CD8-positive, alpha-beta memory T cell (primary cell): ENCODE measurements around the gene ONECUT3. TPM values are rescaled to one million over a fixed set of nuclear protein-coding genes. Genes with fewer than 3 reads are reported as not detected.

Source experiments
- CTCF ChIA-PET: fragments of 350-600 bp; sonication (Branson Sonifier 250); formaldehyde crosslinking; loops from one replicate; lab custom pipeline; 2021; ENCODE audit warnings: antibody characterized with exemption; lab: Charles Lee
- POLR2A ChIA-PET: fragments of 350-600 bp; sonication (Branson Sonifier 250); formaldehyde crosslinking; loops from one replicate; lab custom pipeline; 2021; ENCODE audit warnings: antibody characterized with exemption; lab: Charles Lee
- DNase-seq, 5 donors: peaks; one replicate each; pipeline versions ENCODE4 v3.0.0 to v3.0.0-alpha.2; 2020 to 2022; ENCODE audit warnings: mixed read lengths in 1 of 5
- H3K27ac ChIP-seq: one replicate; pipeline ENCODE4 v1.7.0; 2013; ENCODE audit warnings: low read depth, mild to moderate bottlenecking, low read length, moderate library complexity
- H3K27me3 ChIP-seq: 2 replicates; pipeline ENCODE4 v1.7.0; 2013; ENCODE audit warnings: low read length, mild to moderate bottlenecking; ENCODE audit not compliant: insufficient read depth, poor library complexity, severe bottlenecking
- H3K36me3 ChIP-seq: 2 replicates; pipeline ENCODE4 v1.7.0; 2013; ENCODE audit warnings: mild to moderate bottlenecking, low read length, moderate library complexity; ENCODE audit not compliant: insufficient read depth
- H3K4me1 ChIP-seq: 2 replicates; pipeline ENCODE4 v1.7.0; 2013; ENCODE audit warnings: mild to moderate bottlenecking, low read length, moderate library complexity; ENCODE audit not compliant: insufficient read depth
- H3K4me3 ChIP-seq: 2 replicates; pipeline ENCODE4 v1.7.0; 2013; ENCODE audit warnings: mild to moderate bottlenecking, low read length
- H3K9me3 ChIP-seq: 2 replicates; pipeline ENCODE4 v1.7.0; 2013; ENCODE audit warnings: mild to moderate bottlenecking, low read length
- H3K27ac Mint-ChIP-seq, 8 donors: one replicate each; pipeline ENCODE4 v1.8.0; 2020 to 2021; ENCODE audit warnings: mixed read lengths in 8 of 8, mild to moderate bottlenecking in 6 of 8, inconsistent platforms in 3 of 8, moderate library complexity in 3 of 8
- H3K27me3 Mint-ChIP-seq, 2 donors: one replicate each; pipeline ENCODE4 v1.8.0; 2020 to 2021; ENCODE audit warnings: mixed read lengths in 2 of 2, mild to moderate bottlenecking in 1 of 2, moderate library complexity in 1 of 2
- H3K36me3 Mint-ChIP-seq, 3 donors: one replicate each; pipeline ENCODE4 v1.8.0; 2020 to 2021; ENCODE audit warnings: mixed read lengths in 3 of 3, inconsistent platforms in 1 of 3, mild to moderate bottlenecking in 1 of 3
- H3K4me1 Mint-ChIP-seq, 3 donors: one replicate each; pipeline ENCODE4 v1.8.0; 2020 to 2021; ENCODE audit warnings: mixed read lengths in 3 of 3, inconsistent platforms in 1 of 3, mild to moderate bottlenecking in 1 of 3
- H3K4me3 Mint-ChIP-seq, 7 donors: one replicate each; pipeline ENCODE4 v1.8.0; 2020 to 2021; ENCODE audit warnings: mixed read lengths in 7 of 7, mild to moderate bottlenecking in 6 of 7, moderate library complexity in 4 of 7, inconsistent platforms in 2 of 7
- H3K9me3 Mint-ChIP-seq, 5 donors: one replicate each; pipeline ENCODE4 v1.8.0; 2020 to 2022; ENCODE audit warnings: mixed read lengths in 5 of 5, mild to moderate bottlenecking in 3 of 5, moderate library complexity in 2 of 5, inconsistent platforms in 1 of 5
- polyA plus RNA-seq: library from polyadenylated mRNA; unstranded; fragments of 300-500 nt; fragmentation: Illumina TruSeq; gene quantifications from one replicate; pipeline ENCODE4 v1.2.3, GENCODE V29; 2021
- total RNA-seq, 2 experiments: library from RNA; stranded (reverse); gene quantifications; one replicate each; pipeline ENCODE4 v1.2.3, GENCODE V29; 2021

Gene ONECUT3
- total and polyA plus RNA-seq, 3 experiments from 2014 or later = not detected

DNA sequence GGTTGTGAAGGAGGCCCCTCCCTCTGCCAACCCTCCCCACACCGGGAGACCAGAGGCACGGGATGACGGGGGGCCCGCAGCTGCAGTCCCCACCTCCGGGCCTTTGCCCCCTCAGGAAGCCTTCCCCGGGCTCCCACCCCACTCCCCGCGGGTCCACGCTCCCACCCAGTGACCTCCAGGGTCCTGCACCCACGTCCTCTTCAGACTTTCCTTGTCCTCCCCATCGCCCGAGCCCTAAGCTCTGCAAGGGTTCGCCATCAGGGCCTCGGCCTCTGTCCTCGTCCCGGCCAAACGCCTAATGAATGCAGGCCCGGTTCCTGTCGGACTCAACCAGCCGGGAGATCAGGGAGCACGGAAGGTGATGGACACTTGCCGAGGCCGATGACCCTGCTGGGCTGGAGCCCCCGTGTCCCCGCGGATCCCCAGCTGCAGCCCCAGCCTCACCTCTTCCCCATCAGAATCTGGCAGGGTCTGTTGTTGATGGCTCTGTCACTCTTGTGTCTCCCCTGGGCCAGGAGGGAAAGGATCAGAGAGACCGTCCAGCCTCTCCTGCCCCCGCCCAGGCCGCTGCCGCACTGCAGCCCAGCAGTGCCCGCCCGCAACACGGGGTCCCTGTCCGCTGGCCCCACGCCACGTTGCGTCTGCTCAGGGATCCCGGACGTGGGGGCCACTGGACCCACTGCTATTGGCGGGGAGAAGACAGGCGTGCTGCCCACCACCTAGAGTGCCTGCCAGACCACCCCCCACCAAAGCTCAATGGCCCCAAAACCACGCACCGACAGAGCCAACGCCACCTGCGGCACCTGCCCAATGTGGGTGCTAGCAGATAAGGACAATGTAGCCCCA is 53.1 kb downstream of the ONECUT3 start:
- Mint-ChIP-seq H3K4me3 (no peak overlapping the region), H3K36me3 (no peaks in the 10 kb centered on the region), H3K4me1 (peaks cover 0 to 2% (median under 1%) of the 10 kb centered on the region in 3 donors), H3K27me3 (no peaks in the 10 kb centered on the region), H3K27ac (no peak overlapping the region), H3K9me3 (no peaks in the 10 kb centered on the region)
- Histone ChIP-seq H3K27me3 (no peaks in the 10 kb centered on the region), H3K4me3 (no peak overlapping the region), H3K36me3 (no peaks in the 10 kb centered on the region), H3K27ac (no peak overlapping the region), H3K9me3 (no peaks in the 10 kb centered on the region), H3K4me1 (no peaks in the 10 kb centered on the region)
- ChIA-PET CTCF (interaction anchor here (1.8 kb wide), 1 partner anchor 20 kb away, joined by 5 read pairs; no protein-coding TSS in a partner anchor), POLR2A (no interaction called here)
- DNase-seq = no peak

DNA sequence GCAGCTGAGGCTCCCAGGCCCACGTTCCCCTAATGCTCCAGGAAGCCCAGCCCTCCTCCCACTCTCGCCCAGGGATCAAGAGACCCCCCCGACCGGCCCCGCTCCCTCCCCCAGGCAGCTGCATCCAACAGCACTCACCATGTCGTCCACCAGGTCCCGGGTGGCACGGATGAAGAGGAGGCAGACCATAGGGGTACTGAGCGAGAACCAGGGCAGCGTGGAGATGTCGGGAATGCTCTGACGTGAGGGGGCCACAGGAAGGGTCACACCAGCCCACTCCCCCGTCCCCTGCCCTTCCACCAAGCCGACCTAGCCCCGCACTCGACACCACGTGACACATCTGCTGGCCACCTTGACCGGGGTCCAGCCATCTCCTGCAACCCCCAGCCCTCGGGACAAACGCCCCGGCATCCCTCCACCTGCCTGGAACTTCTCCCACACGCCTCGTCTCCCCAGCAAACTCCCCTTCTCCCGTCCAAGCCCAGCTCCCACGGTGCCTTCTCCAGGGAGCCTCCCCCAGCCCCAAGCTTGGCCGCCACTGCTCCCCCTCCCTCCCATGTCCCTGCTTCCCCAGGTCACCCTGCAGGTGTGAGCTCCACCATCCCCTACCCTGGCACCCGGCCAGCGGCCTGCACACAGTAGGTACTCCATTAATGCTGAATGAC is 53.9 kb downstream of the ONECUT3 start:
- H3K36me3 ChIP-seq = no peaks in the 10 kb centered on the region
- H3K4me1 ChIP-seq = peaks cover 4% of the 10 kb centered on the region
- no peaks in the 10 kb centered on the region for H3K27me3 ChIP-seq
- no peak overlapping the region for H3K4me3 Mint-ChIP-seq
- no peak overlapping the region for H3K27ac ChIP-seq
- no peak overlapping the region for H3K4me3 ChIP-seq
- H3K27me3 Mint-ChIP-seq = no peaks in the 10 kb centered on the region
- no peak for DNase-seq
- ChIA-PET CTCF (interaction anchor here (1.8 kb wide), 1 partner anchor 19 kb away, joined by 5 read pairs; no protein-coding TSS in a partner anchor), POLR2A (interaction anchor here (0.6 kb wide), 1 partner anchor 105 kb away, joined by 5 read pairs; no protein-coding TSS in a partner anchor)
- H3K36me3 Mint-ChIP-seq = no peaks in the 10 kb centered on the region
- H3K9me3 ChIP-seq = no peaks in the 10 kb centered on the region
- H3K27ac Mint-ChIP-seq = no peak overlapping the region
- peaks cover 0 to 5% (median 2%) of the 10 kb centered on the region in 3 donors for H3K4me1 Mint-ChIP-seq
- H3K9me3 Mint-ChIP-seq = no peaks in the 10 kb centered on the region

DNA sequence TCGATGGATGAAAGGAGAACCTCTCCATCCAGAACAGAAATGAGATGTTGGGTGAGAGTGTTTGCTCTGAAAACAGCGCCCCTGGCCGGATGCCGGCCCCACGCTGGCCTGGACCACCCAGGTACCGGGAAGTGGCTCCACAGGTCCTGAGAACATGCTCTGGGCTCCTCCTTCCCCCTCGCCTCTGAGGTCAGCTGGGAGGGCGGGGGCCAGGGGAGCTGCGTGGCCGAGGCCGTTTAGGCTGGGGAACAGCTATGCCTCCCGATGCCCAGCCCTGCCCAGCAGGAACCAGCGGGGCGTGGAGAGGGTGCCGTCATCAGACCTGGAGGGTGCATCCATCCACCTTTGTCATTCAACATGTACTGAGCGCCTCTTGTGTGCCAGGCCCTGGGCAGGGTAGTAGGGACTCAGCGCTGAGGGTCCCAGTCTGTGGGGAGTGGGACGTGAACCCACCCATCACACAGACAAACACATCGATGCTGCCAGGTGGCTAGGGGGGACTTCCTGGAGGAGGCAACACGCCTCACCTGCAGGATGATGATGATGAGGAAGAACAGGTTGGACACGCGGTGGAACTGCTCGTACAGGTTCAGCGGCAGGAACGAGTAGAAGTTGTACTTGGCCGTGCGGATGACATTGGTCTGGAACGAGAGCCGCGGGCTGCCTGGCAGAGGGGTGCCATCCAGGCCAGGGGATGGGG is 54.5 kb downstream of the ONECUT3 start:
- no peaks in the 10 kb centered on the region for H3K27me3 ChIP-seq
- no peak for DNase-seq
- Mint-ChIP-seq H3K36me3 (peaks cover 0 to 5% (median 0%) of the 10 kb centered on the region in 3 donors), H3K27me3 (no peaks in the 10 kb centered on the region), H3K27ac (peak overlapping the region in 1 of 8 donors; percentile 46), H3K9me3 (no peaks in the 10 kb centered on the region), H3K4me1 (peaks cover 6 to 11% (median 6%) of the 10 kb centered on the region in 3 donors), H3K4me3 (no peak overlapping the region)
- H3K4me3 ChIP-seq = no peak overlapping the region
- POLR2A ChIA-PET = no interaction called here
- H3K9me3 ChIP-seq = no peaks in the 10 kb centered on the region
- CTCF ChIA-PET = interaction anchor here (1.8 kb wide), 1 partner anchor 18 kb away, joined by 5 read pairs; no protein-coding TSS in a partner anchor
- peaks cover 6% of the 10 kb centered on the region for H3K4me1 ChIP-seq
- H3K27ac ChIP-seq = no peak overlapping the region
- H3K36me3 ChIP-seq = no peaks in the 10 kb centered on the region

DNA sequence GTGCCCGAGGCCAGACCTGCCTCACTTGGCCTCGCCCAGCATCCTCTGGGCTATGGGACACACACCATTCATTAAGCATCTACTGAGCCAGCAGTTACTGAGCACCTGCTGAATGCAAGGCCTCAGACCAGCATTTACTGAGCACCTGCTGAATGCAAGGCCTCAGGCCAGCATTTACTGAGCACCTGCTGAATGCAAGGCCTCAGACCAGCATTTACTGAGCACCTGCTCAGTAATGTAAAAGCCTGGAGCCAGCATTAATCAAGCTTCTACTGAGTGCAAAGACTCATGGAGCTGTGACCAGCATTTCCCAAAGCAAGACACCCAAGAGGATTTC is 55.1 kb downstream of the ONECUT3 start:
- Histone ChIP-seq H3K4me1 (peaks cover 11% of the 10 kb centered on the region), H3K27me3 (no peaks in the 10 kb centered on the region), H3K27ac (no peak overlapping the region), H3K4me3 (no peak overlapping the region), H3K36me3 (no peaks in the 10 kb centered on the region), H3K9me3 (no peaks in the 10 kb centered on the region)
- Mint-ChIP-seq H3K4me1 (peaks cover 10 to 16% (median 10%) of the 10 kb centered on the region in 3 donors), H3K4me3 (peak overlapping the region in 1 of 7 donors; percentile 65), H3K36me3 (peaks cover 0 to 5% (median 0%) of the 10 kb centered on the region in 3 donors), H3K27ac (peak overlapping the region in 2 of 8 donors; percentile 47 to 56), H3K27me3 (no peaks in the 10 kb centered on the region), H3K9me3 (no peaks in the 10 kb centered on the region)
- DNase-seq = no peak
- POLR2A ChIA-PET = no interaction called here
- CTCF ChIA-PET = no interaction called here

DNA sequence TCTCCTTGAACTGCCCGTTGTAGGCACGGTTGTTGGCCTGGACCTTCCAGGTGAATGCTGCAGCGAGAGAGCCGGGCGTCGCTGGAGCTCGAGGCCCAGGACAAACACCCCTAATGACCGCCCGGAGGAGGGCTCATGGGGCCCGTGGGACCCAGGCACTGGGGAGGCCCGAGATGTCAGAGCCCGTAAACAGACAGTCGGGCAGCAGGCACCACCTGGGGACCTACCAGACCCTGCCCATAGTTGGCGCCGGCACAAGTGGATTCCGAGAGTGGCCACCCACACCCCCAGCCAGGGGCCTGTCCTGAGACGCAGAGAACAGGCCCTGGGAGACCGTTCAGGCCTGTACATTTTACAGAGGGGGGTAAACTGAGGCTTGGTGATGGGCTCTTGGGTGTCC is 56.4 kb downstream of the ONECUT3 start:
- ChIA-PET POLR2A (no interaction called here), CTCF (interaction anchor here (0.9 kb wide), 1 partner anchor 16 kb away, joined by 3 read pairs; no protein-coding TSS in a partner anchor)
- DNase-seq = no peak
- Mint-ChIP-seq H3K27me3 (no peaks in the 10 kb centered on the region), H3K27ac (no peak overlapping the region), H3K36me3 (peaks cover 0 to 7% (median 0%) of the 10 kb centered on the region in 3 donors), H3K9me3 (no peaks in the 10 kb centered on the region), H3K4me1 (peaks cover 10 to 19% (median 10%) of the 10 kb centered on the region in 3 donors), H3K4me3 (peak overlapping the region in 1 of 7 donors; percentile 60)
- no peak overlapping the region for H3K4me3 ChIP-seq
- H3K9me3 ChIP-seq = no peaks in the 10 kb centered on the region
- peaks cover 12% of the 10 kb centered on the region for H3K4me1 ChIP-seq
- no peaks in the 10 kb centered on the region for H3K36me3 ChIP-seq
- no peak overlapping the region for H3K27ac ChIP-seq
- H3K27me3 ChIP-seq = no peaks in the 10 kb centered on the region

DNA sequence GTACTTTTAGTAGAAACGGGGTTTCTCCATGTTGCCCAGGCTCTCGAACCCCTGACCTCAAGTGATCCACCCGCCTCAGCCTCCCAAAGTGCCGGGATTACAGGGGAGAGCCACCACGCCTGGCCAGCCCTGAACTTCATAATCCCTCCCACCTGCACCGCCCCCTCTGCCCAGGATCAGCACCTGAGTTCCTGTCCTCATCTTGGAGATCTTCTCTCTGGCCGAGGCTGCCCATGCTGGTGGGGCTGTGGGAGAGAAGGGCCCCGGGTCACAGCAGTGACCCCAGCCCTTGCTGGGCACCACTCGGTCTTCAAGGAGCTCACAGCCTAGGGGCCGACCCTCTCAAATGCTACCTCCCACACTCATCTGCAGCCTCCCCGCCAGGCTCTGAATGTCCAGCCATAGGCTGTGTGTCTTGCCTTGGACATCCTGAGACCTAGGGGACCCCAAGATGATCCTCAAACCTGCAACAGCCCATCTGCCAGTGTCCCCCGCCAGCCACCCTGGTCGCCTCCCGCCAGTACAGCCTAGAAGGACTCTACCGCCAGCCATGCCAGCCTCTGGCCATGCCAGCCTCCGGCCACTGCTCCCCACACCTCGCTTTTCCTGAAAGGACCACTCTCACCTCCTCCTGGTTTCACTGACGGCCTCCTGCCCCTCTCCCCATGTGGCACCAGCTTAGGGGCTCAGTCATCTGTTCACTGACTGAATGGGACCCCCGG is 57.3 kb downstream of the ONECUT3 start:
- Histone ChIP-seq H3K36me3 (no peaks in the 10 kb centered on the region), H3K27ac (no peak overlapping the region), H3K4me3 (no peak overlapping the region), H3K27me3 (no peaks in the 10 kb centered on the region), H3K9me3 (no peaks in the 10 kb centered on the region), H3K4me1 (peaks cover 12% of the 10 kb centered on the region)
- H3K9me3 Mint-ChIP-seq = no peaks in the 10 kb centered on the region
- CTCF ChIA-PET = interaction anchor here (0.9 to 1.6 kb wide), 3 partner anchors 16 to 27 kb away, joined by 3 to 6 read pairs (median 3); no protein-coding TSS in a partner anchor
- peaks cover 0 to 12% (median 0%) of the 10 kb centered on the region in 3 donors for H3K36me3 Mint-ChIP-seq
- peak overlapping the region in 4 of 8 donors; percentile 17 to 88 (median 28) for H3K27ac Mint-ChIP-seq
- H3K27me3 Mint-ChIP-seq = no peaks in the 10 kb centered on the region
- DNase-seq = no peak
- POLR2A ChIA-PET = no interaction called here
- H3K4me3 Mint-ChIP-seq = peak overlapping the region in 6 of 7 donors; percentile 56 to 70 (median 60)
- H3K4me1 Mint-ChIP-seq = peaks cover 10 to 19% (median 10%) of the 10 kb centered on the region in 3 donors

DNA sequence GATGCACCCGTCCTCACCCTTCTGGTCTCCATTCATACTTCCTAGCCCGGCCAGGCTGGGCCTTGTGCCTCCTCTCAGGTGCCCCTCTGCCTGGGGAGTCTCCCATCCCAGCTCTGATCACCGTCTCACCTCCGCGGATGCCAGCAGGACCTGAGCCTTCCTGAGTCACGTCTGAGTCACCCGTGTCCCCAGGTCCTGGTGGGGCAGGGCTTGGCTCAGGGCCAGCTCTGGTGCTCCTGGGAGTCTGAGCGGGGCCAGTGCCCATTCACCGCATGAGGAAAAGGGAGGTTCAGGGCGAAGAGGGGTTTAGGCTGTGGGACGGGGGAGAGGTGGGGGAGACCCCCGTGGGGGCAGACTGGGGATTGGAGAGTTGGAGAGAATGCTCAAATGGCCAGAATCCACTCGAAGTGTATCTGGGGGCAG is 58.2 kb downstream of the ONECUT3 start:
- H3K36me3 ChIP-seq = no peaks in the 10 kb centered on the region
- Mint-ChIP-seq H3K36me3 (peaks cover 0 to 19% (median 0%) of the 10 kb centered on the region in 3 donors), H3K9me3 (no peaks in the 10 kb centered on the region), H3K4me3 (peak overlapping the region; percentile 61 to 95 (median 70)), H3K27me3 (no peaks in the 10 kb centered on the region), H3K4me1 (peaks cover 10 to 19% (median 10%) of the 10 kb centered on the region in 3 donors), H3K27ac (peak overlapping the region in 5 of 8 donors; percentile 29 to 69 (median 62))
- H3K9me3 ChIP-seq = no peaks in the 10 kb centered on the region
- CTCF ChIA-PET = interaction anchor here (1.1 to 1.6 kb wide), 3 partner anchors 10 to 26 kb away, joined by 3 to 6 read pairs (median 3); no protein-coding TSS in a partner anchor
- H3K27me3 ChIP-seq = no peaks in the 10 kb centered on the region
- POLR2A ChIA-PET = no interaction called here
- DNase-seq = peak in 3 of 5 donors; percentile 31 to 72 (median 48)
- peak overlapping the region; percentile 12 for H3K27ac ChIP-seq
- peak overlapping the region; percentile 44 for H3K4me3 ChIP-seq
- peaks cover 12% of the 10 kb centered on the region for H3K4me1 ChIP-seq
